SIG-M5 treated with dmso at 0.1 percent for 504 hours (cell line): Measurements from ENCODE around the gene SATB2.

ENCODE experiments used
- DNase-seq: peaks from one replicate; lab custom pipeline; 2025; ENCODE audit not compliant: unreplicated experiment; lab: John Stamatoyannopoulos, UW

SATB2 gene

DNA sequence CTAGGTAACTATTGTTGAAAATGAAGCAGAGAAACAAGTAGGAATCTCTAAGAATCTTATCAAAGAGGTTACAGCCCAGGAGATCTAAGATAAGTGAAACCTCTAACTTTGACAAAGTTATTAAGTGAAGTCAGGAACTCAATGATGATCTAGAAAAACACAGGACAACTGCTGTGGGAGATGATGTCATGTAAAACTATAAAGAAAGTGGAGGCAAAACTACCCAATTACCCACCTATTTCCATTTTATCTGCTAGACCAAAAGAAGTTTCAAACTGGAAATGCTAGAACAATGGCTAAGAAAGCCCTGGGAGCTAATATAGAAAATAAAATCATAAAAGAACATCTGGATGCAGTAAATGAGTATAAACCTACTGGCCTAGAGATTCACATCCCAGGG, 50.3 kb downstream of the SATB2 start:
- no peak for DNase-seq

DNA sequence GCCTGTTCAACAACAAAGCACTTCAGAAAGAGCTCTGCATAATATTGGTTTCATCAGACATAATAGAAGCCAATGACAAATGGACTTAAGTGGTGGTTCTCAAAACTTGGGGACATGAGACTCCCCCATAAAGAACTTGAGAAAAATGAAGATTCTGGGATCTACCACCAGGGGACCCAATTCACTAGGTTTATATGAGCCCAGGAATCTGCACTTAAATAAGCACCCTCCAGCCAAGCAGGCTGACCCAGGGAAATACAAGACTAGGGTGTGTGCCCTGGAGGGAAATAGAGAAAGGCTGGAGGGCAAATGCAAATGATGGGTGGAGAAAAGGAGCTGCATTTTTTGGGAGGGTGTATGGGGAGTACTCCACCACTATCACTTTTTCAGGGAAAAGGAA, 52.5 kb downstream of the SATB2 start:
- DNase-seq = peak; percentile 12

DNA sequence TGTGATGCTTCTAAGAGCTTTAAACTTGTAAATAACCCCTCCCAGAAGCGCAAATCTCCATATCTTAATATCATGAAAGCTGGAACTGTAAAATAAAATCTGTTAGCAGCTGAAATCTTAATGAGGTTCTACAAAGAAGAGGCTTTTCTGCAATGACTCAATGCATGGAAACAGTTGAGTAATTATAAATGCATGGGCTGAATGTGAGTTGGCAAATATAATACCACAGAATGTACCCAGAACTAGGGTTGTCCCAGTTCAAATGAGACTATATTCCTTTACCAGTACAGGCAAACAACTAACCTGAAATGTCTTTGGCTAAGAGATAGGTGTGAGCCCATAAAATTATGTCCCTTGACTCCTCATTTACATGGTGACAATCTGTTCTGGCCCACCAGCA, 52.9 kb downstream of the SATB2 start:
- no peak for DNase-seq

DNA sequence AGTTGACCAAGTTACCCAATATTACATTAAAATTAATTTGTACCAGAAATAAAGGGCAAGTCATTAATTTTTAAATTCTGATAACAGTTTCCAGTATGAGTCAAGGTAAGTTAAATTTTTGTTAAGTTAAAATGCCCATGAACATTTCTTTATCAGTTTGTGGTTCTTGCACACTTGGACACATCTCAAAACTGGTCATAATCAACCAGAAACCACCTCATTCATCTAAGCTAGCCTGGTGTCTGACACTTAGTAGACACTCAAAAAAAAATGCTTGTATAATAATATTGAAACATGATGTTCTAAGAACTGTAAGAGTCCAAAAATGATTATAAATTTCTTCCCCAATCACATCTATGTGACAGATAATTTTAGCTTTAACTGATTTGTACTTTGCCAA, 62.4 kb downstream of the SATB2 start:
- DNase-seq = no peak

DNA sequence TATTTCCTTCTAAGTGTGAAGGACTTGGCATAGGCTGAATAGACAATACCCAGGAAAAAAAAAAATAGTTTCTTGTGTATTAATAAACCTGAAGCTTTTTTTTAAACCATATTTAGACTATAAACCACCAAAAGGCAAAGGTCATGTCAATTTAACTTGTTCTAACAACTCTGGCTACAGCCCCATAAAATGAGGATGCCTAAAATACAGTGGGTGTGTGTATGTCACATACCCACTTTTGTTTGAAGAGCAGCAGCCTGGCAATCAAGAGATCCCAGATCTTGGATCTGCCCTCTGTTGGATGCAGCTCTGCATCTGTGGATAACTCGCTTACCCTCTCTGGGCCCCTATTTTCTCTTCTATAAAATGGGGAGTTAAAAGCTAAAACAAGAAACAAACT, 65.4 kb downstream of the SATB2 start:
- no peak for DNase-seq

DNA sequence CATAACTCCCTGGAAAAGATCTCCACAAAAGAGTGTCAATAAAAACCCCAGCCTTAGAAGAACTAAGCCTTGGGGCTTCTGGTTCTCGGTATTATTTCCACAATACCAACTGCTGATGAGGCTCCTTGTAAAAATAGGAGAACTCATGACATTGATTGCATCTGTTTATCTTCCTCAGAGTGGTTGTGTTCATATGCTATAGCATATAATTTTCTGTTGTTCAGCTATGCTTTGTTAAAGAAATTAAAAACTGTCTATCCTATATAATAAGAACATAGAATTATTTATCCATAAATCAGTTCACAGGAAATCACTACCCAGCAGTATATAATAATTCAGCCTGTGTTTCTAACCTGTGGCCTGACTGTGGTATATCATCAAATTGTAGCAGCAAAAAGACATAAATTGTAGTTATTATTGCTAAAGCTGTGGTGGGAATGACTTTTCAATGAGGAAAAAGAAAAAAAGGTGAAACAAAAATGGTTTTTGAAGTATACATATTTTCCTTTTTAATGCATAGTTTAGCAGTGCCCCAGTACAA, 68.9 kb downstream of the SATB2 start:
- DNase-seq = no peak

DNA sequence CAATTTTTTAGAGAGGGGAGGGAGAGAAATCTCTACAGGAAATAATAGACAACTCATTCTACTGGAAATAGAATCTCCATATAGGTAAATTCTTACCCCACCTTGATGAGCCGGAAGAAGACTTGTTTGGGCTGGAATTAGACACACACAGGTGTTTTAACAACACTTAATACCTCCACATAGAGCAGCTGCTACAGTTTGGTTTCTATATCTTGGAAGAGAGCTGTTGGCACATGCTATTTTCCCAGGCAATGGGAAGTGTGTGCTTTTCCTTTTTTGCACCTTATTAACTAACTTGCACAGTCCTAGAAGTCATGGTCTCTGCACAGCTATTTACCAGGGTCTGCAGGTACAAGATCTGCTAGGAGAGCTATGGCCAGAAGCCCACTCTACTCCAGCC, 73.7 kb downstream of the SATB2 start:
- DNase-seq = no peak

DNA sequence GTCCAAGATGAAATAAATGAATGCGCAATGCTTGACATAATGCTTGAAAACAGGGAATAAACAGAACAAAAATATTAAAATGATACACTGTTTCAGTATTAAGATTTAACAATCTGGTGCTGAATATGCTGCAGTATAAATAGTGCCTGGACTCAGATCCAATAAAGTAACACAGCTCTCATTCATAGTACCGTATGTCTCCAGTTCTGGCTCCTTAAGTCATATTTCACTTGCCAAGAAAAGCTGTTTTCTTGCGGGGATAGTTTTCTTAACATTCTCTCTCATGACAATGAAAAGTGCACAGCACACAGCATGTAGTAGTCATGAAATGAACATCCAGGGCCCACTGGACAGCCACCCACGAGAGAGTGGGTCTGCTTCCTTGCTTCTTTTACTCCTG, 74.7 kb downstream of the SATB2 start:
- no peak for DNase-seq

DNA sequence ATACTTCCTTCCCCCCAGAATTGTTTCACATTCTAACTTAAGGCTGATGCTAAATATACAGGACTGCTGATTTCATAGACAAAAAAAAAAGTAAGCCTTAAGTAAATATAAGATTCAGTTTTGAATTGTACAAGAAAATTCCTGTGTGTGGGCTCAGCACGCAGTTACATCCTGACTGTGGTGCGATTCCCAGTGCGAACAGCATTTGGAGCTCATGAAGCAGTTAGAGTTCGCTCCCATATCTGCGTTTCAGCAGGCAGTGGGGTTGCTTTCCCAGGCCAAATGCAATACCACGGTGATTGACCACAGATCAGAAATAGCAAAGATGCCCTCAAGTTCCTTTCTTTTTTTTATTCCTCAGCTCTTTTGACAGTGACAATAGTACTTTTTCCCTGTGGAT, 75.6 kb downstream of the SATB2 start:
- DNase-seq = no peak

DNA sequence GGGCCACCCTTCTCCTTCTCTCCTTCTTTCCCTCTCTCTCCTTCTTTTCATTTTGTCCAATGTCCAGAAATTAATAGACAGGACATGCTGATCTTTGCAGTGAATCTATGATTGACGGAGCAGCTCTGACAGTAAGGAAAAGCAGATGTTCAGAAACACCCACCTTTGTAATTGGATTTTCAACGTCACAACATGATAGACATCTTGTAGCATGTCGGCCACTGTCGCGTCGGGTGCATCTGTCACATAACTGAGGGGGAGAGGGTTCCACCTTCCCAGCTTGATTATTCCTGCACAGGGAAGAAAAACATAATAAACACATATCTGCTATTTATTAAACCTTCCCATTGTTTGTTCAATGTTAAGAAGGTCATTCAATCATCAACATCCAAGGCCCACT, 76.2 kb downstream of the SATB2 start:
- no peak for DNase-seq

DNA sequence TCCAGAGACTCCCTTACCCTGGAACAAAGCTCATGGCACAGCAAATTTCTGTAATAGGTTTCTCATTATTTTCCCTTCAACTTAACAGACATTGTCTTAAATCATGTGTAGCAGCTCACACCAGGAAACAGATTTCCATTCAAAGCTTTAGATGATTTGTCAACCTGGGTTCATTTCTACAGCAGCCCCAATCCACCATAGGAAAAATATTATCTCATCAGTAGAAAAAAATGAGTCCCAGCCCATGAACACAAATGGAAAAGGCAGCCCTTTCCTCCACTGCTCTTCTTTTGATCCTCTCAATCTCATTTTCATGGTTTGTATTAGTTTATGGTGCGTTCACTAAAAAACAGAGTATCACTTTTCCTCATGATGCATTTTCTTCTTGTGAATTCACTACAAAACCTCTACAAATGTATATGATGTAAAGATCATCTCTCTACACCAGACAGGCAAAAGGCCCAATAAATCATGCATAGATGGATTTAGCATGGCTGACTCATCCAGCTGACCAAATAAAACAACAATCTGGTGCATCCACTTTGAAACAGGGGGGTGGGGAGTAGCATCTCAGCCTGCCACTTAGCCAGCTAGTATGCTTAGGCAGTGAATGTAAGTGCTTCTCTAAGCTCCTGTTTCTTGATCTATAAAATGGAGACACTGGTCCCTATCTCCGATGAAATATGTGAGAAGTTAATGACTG, 78.6 kb downstream of the SATB2 start:
- DNase-seq = no peak

DNA sequence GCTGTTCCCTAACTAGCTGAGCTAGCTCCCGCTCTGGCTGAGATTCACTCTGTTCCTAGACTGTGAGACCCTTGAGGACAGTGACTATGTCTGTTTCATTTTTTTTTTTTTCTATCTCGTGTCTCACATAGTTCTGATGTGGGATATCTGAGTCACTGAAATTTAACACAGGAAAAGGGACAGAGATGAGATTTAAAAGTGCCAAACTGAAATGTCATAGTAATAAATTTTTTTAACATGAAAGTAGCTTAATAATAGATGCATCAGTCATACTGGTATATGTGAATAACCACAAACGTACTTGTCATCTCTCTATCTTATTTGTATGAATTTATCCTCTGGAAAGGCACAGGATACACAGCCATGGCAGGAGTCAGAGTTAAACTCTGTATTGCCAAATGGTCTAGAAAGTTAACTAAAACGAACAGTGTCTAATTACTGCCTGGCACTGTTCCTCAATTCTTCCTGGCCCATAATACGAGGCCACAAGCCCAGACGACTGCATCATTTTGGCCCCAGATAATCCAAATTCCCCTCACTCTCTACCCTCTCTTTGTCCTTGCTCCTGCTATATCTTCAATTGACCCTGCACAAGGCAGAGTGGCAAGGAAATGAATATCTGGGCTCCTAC, 87.5 kb downstream of the SATB2 start:
- DNase-seq = no peak

DNA sequence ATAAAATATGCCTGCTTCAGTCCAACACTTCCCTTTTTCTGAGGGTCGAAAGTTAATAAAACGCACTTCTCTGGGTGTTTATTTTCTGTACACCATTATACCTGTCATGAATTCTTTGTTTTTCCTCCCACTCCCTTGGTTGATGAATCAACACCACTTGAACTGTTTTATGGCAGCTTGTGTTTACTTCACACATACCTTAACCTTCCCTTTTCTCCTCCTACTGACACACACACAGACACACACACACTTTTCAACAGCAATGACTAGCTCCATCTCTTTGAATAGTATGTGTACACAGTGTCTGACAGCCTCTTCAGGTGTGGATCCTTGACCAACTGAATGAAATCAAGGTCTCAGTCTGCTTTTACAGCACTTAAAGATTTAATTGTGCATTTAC, 91.3 kb downstream of the SATB2 start:
- peak; percentile 8 for DNase-seq

DNA sequence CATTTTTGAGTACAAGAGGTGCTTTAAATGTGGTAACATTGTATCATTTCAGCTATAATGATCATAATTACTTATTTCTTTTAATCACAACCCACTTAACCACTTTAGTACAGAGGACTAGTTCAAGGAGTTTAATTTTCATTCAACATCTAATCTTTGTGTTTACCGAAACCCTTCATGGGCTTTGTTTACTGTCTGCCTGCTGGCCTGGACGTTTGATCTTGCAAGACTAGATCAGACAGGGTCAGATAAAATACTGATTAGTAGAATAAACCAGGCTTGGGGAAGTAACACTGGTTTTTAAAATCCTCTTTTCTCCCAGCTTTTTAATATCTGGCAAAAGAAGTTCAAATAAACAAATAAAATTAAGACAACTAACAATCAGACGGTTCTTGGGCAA, 93.6 kb downstream of the SATB2 start:
- DNase-seq = no peak

DNA sequence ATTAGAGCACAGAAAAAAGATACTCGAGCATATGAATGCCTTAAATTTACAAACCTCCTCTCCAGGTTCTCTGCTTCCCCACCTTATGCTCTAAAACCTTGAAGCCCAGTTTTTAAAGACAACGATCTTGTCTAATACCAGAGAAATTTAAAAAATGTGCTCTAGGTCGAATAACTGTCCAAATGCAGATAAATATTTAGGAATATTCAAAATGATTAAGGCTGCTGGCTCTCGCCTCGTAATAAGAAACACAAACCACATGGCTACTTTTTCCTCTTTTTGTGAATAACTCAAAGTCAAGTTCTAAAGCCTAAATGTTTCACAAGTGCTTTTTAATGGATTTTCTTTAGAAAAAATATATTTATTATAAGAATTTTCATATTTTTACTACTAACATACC, 101.3 kb downstream of the SATB2 start:
- DNase-seq = no peak

DNA sequence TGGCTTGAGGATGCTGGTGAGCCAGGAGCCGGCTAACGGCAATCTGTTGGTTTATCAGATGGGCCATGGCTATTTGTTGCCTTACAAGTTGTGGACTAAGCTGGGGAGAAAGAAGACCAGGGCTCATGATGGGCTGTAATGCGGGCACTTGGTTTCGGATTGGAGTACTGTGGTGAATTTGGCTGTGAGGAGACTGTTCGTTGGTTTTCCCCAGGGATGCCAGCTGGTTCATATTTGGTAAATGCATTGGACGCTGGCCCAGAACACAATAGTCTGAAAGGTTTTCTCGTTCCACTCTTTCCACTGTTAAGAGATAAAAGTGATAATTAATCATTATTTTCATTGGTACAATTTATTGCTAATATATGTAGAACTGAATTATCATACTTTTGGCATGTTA, 108.9 kb downstream of the SATB2 start:
- no peak for DNase-seq

DNA sequence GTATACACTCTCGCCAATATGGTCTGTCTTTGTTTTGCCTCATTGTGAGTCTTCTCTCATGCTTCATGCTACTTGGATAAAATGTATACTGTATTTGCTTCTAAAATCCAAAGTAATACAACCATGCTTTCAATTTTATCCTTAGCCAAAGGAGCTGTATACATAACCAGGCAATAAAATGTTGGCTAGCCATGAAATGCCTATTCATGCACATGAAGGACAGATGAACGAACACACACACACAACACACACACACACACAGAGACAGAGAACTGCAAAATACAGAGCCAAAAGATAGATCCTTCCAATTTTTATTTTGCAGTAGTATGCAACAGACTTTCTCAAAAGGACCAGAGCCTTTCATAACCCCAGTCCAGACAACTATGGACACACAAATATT, 113.7 kb downstream of the SATB2 start:
- no peak for DNase-seq

DNA sequence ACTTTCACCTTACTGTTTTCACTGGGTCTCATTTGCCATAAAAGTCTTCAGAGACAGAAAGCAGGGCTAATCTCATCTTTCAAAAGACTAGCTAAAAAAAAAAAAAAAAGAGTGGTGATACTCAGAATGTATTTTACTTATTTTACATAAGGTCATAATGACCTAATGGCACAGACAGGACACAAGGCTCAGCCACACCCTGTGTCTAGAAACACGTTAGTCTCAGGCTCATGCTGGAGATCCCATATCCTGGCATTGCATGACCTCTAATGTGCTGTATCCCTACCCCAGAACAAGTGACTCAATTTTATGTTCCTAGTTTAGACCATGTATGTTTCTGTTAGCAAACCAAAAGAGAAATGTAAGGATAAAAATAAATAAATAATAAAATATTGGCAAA, 115.4 kb downstream of the SATB2 start:
- no peak for DNase-seq

DNA sequence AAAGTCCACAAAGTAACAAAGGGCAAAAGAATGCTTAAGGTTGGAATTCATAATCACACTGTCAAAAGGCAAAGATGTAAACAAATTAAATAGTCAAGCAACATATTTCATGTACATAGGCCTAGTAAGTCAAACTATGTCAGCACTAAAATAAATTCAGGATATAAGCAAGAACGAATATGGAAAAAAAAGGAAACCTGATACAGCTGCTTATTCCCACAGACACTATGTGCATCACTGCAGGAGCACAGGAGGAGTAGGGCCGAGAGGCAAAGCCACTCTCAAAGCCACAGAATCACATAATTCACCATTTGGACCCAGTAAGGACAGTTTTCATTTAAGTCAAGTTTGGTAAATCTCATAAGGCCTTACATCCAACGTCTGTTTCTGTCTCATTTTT, 116.6 kb downstream of the SATB2 start:
- no peak for DNase-seq

DNA sequence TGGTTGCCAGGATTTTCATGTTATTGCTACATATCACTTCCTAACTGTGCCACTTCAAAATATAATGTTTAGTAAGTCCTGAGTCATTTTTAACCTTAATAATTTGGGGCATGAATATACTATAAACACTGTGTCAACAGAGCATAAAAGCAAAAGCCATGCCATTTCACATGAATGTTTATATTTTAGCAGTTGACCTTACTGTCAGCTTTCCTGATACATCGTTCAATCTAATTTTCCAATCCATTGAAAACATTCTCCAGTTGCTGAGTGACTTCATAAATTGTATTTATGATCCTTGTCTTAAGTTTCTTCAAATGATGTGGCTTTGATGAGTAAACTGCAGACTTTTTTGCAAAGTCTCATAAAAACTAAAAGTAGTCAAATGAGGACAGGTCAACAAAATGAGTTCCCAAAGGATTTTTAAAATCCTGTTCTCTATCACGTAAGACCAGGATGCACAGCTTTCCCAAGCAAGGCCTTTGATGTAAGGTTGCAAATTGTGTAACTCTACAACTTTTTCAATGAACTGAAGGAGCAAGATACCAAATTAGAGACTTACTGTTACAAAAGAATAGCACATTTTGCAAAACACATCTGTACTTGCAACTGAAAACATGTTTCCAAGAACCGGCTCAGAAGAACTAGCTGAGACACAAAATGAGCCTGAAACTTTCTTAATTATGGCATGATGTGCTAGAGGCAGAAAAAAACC, 117.7 kb downstream of the SATB2 start:
- peak; percentile 54 for DNase-seq

DNA sequence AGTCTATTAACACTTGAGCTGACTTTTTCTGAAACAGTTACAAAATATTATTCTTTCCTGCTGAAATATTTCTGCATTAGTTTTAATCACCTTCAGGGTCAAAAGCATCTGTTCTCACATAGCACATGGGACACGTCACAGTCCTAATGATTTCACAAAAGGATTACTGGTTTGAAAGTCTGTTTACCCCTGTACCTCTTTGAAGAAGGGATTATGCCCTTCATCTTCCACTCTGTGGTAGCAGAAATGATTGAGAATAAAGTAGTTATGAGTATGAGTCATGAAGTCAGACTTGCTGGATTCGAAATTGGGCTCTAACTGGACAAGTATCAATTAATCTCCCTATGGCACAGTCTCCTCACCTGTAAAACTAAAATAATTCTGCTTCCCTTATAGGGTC, 121.2 kb downstream of the SATB2 start:
- DNase-seq = no peak

DNA sequence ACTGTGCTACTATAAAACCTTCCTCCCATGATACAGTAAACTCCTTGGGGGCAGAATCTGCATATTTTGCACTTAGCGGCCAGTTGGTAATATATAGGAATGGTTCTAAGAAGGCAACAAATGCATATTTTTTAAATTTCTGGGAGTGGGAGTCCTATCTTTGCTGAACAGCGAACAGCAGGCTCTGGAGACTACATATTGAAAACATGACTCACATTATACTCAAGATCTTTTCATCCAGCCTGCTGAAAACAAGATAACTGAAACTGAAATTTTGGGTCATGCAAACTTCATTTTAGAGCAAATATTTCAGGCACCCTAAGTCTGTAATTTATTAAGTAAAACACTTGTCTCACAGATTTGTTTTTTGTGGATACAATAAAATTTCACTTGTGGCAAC, 122.2 kb downstream of the SATB2 start:
- no peak for DNase-seq
